Neural crest cell (in vitro differentiated cells): ENCODE results near the gene YWHAH. TPM values are rescaled to one million over a fixed set of nuclear protein-coding genes. Genes with fewer than 3 reads are reported as not detected.
A peak's percentile ranks its signal among the peaks of the same experiment; 100 is the strongest.

Source experiments
- DNase-seq: peaks from one replicate; pipeline ENCODE4 v3.0.0; 2021; ENCODE audit warnings: low read depth, mixed read lengths, low spot score
- H3K27ac Mint-ChIP-seq: one replicate; pipeline ENCODE4 v1.8.0; 2021; ENCODE audit warnings: mild to moderate bottlenecking, mixed read lengths; ENCODE audit not compliant: unreplicated experiment
- H3K27me3 Mint-ChIP-seq: 2 replicates; pipeline ENCODE4 v1.8.0; 2021; ENCODE audit warnings: low read depth, mild to moderate bottlenecking, mixed read lengths
- H3K36me3 Mint-ChIP-seq: 2 replicates; pipeline ENCODE4 v1.8.0; 2021; ENCODE audit warnings: low read depth, mild to moderate bottlenecking, mixed read lengths
- H3K4me1 Mint-ChIP-seq: 2 replicates; pipeline ENCODE4 v1.8.0; 2021; ENCODE audit warnings: mixed read lengths
- H3K4me3 Mint-ChIP-seq: one replicate; pipeline ENCODE4 v1.8.0; 2021; ENCODE audit warnings: mild to moderate bottlenecking, mixed read lengths
- H3K9me3 Mint-ChIP-seq: 2 replicates; pipeline ENCODE4 v1.8.0; 2021; ENCODE audit warnings: mixed read lengths
- CTCF ChIP-seq: fragments of 200-600 bp; sonication (generic); conservative IDR thresholded peaks from 2 replicates; pipeline ENCODE4 v1.5.0; 2021; ENCODE audit warnings: antibody characterized with exemption, mild to moderate bottlenecking
- total RNA-seq: library from RNA; stranded (reverse); gene quantifications from 2 replicates; pipeline ENCODE4 v1.2.1, GENCODE V29; 2021

YWHAH gene
- total RNA-seq, 1 donor from 2014 or later = 162 TPM

- Mint-ChIP-seq H3K36me3 (no peaks in the 10 kb centered on the region), H3K9me3 (peaks cover 3% of the 10 kb centered on the region), H3K27ac (peak overlapping the region; percentile 29), H3K4me3 (no peak overlapping the region), H3K4me1 (peaks cover 20% of the 10 kb centered on the region), H3K27me3 (peaks cover 2% of the 10 kb centered on the region)
- DNase-seq = no peak
- TF ChIP-seq CTCF = no peak
Measured at GRCh38 chr22:31923136-31923535, 21.2 kb upstream of the YWHAH start.

- H3K27me3 Mint-ChIP-seq = peaks cover 2% of the 10 kb centered on the region
- H3K4me3 Mint-ChIP-seq = no peak overlapping the region
Measured at GRCh38 chr22:31923747-31924146, 20.6 kb upstream of the YWHAH start.

GRCh38 chr22:31925056-31925455 is 19.3 kb upstream of the YWHAH start:
- no peak for DNase-seq
- Mint-ChIP-seq H3K27ac (no peak overlapping the region), H3K27me3 (peaks cover 2% of the 10 kb centered on the region), H3K4me3 (no peak overlapping the region), H3K4me1 (peaks cover 16% of the 10 kb centered on the region), H3K36me3 (no peaks in the 10 kb centered on the region), H3K9me3 (peaks cover 3% of the 10 kb centered on the region)
- TF ChIP-seq CTCF = no peak

More at GRCh38 chr22:31923747-31924146, 20.6 kb upstream of the YWHAH start:
- Mint-ChIP-seq H3K4me1 (peaks cover 16% of the 10 kb centered on the region), H3K36me3 (no peaks in the 10 kb centered on the region), H3K27ac (no peak overlapping the region), H3K9me3 (peaks cover 3% of the 10 kb centered on the region)
- no peak for DNase-seq
- no peak for TF ChIP-seq CTCF

GRCh38 chr22:31926024-31926423 is 18.3 kb upstream of the YWHAH start:
- H3K36me3 Mint-ChIP-seq = no peaks in the 10 kb centered on the region
- peaks cover 2% of the 10 kb centered on the region for H3K27me3 Mint-ChIP-seq
- no peak overlapping the region for H3K27ac Mint-ChIP-seq
- DNase-seq = no peak
- TF ChIP-seq CTCF = no peak
- no peak overlapping the region for H3K4me3 Mint-ChIP-seq
- H3K9me3 Mint-ChIP-seq = peaks cover 3% of the 10 kb centered on the region
- H3K4me1 Mint-ChIP-seq = peaks cover 16% of the 10 kb centered on the region

GRCh38 chr22:31926969-31927368 is 17.4 kb upstream of the YWHAH start:
- no peak for DNase-seq
- peaks cover 3% of the 10 kb centered on the region for H3K9me3 Mint-ChIP-seq
- H3K4me1 Mint-ChIP-seq = peaks cover 16% of the 10 kb centered on the region
- no peak for TF ChIP-seq CTCF
- no peak overlapping the region for H3K27ac Mint-ChIP-seq
- no peaks in the 10 kb centered on the region for H3K36me3 Mint-ChIP-seq
- no peak overlapping the region for H3K4me3 Mint-ChIP-seq
- H3K27me3 Mint-ChIP-seq = peaks cover 2% of the 10 kb centered on the region

- peaks cover 2% of the 10 kb centered on the region for H3K27me3 Mint-ChIP-seq
- no peak for DNase-seq
- H3K4me1 Mint-ChIP-seq = peaks cover 16% of the 10 kb centered on the region
- no peak for TF ChIP-seq CTCF
- H3K4me3 Mint-ChIP-seq = no peak overlapping the region
- no peaks in the 10 kb centered on the region for H3K36me3 Mint-ChIP-seq
- no peak overlapping the region for H3K27ac Mint-ChIP-seq
- H3K9me3 Mint-ChIP-seq = peaks cover 3% of the 10 kb centered on the region
Measured at GRCh38 chr22:31927562-31927961, 16.8 kb upstream of the YWHAH start.
